Hematopoietic multipotent progenitor cell treated with erythropoietin and hydrocortisone succinate and interleukin-3 and kit ligand, for 4 days (in vitro differentiated cells): ENCODE measurements around the gene KIF26A.

Source experiments
- DNase-seq: peaks from one replicate; pipeline ENCODE4 v3.0.0-alpha.2; 2015

KIF26A gene

DNA sequence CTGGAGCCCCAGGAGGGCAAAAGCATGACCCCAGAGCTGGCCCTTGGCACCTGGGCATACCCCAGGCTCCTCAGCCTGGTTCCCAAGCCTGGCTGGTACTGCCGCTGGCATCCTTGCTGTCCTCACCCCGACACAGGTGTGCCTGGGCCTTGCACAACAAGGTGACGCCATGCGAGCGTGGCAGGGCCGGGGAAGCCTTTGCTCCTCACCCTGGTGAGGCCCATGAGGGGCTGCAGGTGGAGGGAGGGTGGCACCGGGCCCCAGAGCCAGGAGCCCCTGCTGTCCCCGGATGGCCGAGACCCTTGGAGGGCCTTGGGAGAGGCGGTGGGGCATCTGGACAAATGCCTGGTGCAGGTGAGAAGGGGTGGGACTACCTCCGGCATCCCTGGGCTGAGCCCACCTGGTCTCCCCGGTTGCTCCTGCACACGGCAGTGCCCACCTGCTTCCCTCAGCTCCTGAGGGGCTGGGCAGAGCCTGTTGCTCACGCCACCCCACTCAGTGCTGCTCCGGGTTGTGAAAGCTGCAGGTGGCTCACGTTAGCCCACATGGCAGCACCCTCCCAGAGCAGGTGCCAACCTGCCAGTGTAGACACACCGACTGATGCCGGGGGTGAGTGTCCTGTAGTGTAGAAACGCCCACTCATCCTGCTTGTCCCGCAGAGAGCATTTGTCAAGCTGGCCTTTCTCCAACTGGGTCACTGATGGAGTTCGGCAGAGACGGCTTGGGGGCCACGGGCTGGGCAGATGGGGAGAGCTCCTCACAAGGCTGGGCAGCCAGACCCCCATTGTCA lies 24.6 kb upstream of the KIF26A start:
- no peak for DNase-seq

DNA sequence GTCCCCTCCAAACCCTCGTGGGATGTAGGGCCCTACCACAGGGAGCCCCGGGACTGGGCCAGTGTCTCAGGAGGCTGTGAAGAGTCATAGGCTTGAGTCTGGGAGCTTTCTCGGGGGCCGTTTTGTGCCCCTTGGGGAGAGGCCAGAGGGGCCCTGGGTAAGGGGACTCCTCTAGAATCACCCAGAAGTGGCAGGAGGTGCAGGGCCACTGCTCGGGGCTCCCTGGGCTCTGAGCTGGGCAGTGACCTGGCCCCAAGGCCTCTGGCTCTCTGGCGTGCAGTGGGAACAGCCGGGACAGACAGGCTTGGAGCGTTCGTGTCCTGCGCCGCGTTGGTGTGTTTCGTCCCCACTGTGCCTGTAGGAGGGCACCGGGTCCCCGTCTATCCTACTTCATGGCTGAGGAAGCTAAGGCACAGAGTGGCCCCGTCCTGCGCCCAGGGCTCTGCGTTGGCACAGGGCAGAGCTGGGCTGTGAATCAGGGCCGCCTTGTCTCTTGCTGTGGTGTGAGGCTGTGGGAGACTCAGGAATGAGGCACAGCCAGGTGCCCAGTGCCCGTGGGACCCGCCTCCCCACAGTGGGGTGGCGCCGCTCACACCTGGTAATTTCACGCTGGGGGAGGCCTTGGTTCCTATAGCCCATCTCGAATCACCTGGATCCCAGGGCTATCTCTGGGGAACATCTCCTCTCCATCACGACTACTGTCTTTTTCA lies 23.8 kb upstream of the KIF26A start:
- DNase-seq: no peak

DNA sequence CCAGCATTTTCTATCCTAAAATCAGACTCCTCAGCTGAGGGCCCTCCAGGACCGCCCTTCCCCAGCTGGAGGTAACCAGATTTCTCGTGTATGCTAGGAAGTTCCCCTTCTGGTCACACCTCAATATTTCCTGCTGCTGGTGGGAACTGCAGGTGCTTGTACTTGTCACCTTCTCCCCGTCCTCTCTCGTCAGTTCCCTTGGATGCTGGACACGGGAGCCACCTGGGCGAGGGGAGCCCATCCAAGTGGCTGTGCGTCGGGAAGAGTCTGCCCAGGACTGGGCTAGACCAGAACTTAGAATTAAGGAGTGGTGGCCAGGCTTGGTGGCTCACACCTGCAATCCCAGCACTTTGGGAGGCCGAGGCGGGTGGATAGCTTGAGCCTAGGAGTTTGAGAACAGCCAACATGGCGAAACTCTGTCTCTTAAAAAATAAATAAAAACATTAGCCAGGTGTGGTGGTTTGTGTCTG lies 23.2 kb upstream of the KIF26A start:
- no peak for DNase-seq

DNA sequence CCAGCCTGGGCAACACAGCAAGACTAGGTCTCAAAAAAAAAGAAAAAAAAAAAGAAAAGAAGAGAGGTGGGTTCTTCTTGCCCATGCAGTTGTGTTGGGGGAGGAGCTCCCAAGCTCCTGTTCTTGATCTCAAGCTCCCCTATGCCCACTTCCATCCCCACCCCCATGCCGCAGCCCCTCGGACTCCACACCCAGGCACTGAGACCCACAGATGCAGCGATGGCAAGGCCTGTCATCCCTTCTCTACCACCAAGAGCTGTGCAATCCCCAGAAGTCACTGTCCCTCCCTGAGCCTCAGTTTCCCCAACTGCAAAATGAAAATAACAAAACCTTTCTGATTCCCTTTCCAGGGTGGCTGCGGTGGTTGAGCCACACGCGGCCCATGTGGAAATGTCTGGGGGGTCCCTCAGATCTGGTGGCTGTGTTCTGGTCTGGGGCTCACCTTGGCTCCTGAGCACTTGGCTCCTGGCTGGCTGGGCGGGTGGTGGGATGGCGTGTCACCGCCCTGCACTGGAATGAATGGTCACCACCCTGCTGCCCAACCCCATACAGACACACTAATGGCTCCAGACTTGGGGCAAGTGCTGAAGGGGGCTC lies 22.6 kb upstream of the KIF26A start:
- no peak for DNase-seq

GRCh38 chr14:104116288-104116755 lies 22.1 kb upstream of the KIF26A start:
- no peak for DNase-seq

GRCh38 chr14:104116756-104117340 lies 21.5 kb upstream of the KIF26A start:
- DNase-seq: no peak

- no peak for DNase-seq
Measured at GRCh38 chr14:104117341-104118005, 20.9 kb upstream of the KIF26A start.

- DNase-seq: no peak
Measured at GRCh38 chr14:104118006-104118844, 20.2 kb upstream of the KIF26A start.

- DNase-seq: no peak
Measured at GRCh38 chr14:104119119-104119487, 19.3 kb upstream of the KIF26A start.

DNA sequence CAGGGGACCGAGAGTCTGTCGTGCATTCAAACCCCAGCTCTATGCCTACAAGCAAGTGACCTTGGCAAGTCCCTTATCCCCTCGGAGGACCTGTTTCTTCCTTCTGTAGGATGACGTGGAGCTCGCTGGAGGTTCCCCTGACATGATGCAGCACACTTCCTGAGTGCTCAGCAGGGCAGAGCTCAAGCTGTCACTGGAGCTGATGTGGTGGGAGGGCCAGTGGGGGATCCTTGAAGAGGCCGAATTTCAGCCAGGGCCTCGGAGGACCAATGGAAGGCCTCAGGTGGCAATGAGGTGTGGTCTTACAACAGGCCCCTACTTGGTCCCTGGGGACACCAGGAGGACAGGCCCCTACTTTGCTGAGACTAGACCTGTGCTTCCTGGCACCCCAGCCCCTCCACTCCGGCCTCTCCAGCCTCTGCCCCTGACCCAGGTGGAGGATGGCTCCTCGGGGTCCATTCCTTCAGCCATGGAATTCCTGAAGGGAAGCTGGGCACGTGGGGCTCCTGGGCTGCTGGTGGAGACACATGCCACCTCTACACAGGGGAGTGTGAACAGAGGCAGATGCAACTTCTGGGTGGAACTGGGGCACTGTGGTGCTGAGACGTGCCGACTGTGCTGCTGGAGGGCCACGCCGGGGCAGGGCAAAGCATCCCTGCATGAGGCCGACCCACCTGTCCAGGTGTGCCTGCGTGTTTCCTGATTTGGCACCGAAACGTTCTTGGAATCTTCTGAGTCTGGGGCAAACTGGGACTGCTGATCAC lies 18.7 kb upstream of the KIF26A start:
- DNase-seq: no peak

DNA sequence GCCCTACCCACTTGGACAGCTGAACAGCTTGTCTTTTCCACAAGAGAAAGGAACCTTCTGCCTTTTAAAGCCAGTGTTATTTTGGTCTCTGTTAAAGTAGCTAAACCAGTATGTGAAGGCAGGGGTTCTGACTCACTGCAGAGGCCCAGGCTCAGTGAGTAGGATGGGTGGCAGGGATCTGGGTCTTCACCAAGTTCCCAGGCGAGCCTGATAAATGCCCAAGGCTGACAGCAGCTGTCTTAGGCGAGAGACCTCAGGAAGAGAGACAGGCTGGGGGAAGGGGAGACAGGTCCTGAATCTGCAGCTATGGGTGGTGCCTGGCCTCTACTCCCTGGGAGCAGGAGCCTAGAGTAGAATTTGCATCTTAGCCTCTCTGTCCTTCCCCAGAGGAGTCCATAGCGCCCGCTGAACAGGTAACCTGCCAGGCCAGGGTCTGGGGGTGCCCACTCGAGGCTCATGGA lies 18.1 kb upstream of the KIF26A start:
- DNase-seq: no peak

DNA sequence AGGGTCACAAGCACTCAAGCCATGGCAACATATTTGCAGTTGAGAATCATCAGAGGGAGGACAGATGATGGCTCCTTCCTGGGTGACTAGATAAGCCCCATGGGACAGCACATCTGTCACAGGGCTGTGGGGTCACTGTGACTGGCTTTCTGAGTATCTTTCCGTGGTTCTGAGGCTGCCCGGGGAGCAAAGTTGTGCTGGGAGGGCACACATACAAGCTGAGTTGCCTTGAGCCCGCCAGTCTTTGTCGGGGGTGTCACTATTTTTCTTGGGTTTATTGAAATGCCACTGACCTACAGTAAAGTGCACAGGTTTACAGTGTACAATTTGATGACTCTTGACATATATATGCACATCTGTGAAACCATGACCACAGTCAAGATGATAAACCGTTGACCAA lies 17.2 kb upstream of the KIF26A start:
- DNase-seq: no peak

GRCh38 chr14:104123879-104124278 lies 14.5 kb upstream of the KIF26A start:
- no peak for DNase-seq

DNA sequence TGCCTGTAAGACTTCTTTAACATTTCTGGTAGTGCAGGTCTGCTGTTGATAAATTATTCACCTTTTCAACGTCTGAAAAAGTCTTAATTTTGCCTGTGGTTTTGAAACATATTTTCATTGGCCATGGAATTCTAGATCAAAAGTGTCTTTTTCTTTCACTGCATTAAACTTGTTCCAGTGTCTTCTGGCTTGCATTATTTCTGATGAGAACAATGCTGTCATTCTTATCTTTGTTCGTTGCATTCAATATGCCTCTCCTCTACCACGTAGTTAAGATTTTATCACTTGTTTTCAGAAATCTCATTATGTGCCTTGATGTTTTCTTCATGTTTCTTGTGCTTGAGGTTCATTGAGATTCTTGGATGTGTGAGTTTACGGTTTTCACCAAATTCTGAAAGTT lies 13.4 kb upstream of the KIF26A start:
- no peak for DNase-seq

- DNase-seq: no peak
Measured at GRCh38 chr14:104126753-104127152, 11.6 kb upstream of the KIF26A start.

GRCh38 chr14:104128981-104129380 lies 9.4 kb upstream of the KIF26A start:
- no peak for DNase-seq

DNA sequence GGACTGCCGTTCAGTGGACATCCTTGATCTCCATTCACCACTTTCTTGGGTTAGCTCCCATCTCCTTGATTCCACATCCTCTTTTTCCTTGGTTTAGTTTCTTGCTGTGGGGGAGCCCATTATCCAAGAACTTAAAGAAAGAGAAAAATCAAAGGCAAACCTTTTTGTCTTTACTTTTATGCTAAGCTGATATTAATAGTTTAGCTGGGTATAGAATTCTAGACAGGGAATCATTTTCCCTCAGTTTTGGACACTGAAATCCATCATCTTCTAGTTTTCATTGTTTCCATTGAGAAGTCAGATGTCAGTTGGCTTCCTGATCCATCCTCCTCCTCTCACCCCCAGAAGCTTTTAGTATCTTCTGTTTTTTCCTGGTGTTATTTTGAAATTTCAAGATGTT lies 8.8 kb upstream of the KIF26A start:
- no peak for DNase-seq

DNA sequence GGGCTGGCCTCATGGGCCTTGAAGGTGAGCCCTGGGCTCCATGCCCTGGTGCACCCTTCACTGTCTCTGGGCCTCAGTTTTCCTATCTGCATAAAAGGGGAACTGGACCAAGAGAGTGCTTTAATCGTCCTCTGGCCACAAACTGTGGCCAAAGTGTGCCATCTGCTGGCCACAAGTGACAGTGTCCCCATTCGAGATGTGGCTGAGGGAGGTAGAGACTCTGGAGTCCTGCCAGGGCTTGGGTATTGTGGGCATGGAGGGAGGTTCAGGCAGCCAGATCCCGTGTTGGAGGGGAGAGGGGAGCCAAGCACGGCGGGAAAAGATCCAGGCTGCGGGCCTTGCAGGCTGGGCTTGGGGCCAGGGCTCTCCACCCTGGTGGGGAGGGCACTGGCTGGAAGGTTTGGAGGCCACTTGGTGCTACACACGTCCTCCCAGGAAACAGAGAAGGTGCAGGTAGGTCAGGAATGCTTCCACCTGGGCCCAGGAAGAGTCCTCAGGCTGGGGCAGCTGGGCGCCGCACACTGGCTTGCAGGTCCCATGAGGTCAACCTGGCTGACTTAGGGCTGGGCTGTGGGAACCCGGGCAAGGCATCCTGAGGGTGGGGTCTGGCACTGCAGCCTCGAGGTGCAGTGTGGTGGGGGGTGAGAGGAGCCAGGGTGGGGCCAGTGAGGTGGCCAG lies 7.3 kb upstream of the KIF26A start:
- DNase-seq: peak; percentile 81

- DNase-seq: no peak
Measured at GRCh38 chr14:104131968-104132732, 6.2 kb upstream of the KIF26A start.

DNA sequence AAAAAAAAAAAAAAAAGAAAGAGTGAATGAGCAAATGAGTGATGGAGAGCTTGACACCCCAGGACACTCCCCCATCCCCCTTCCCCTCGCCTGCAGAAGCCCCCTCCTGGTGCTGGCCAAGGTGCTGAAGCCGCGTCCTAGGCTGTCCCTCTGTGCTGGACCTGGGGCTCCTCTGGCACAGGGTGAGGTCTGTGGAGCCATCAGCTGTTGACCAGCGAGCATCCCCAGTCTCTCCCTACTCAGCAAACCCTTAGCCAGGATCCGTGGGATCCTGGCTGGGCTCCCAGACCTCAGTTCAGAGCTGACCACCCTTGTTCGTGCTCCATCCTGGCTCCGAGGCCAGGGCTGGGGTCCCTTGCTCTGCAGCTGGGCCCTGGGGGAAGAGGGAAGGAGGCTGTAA lies 5.4 kb upstream of the KIF26A start:
- no peak for DNase-seq
